Fibroblast of mammary gland (primary cell): ENCODE measurements around the gene ATP6V1F.

Experiments used
- DNase-seq: peaks from one replicate; pipeline ENCODE4 v3.0.0-alpha.2; 2010; ENCODE audit warnings: low read depth
- H3K4me3 ChIP-seq: 2 replicates; pipeline ENCODE4 v1.5.1; 2011; ENCODE audit warnings: low read depth, mild to moderate bottlenecking, low read length, moderate library complexity; ENCODE audit not compliant: control insufficient read depth
- TF ChIP-seq, protein P1 (sequence below): conservative IDR thresholded peaks from 2 replicates; pipeline ENCODE4 v1.5.1; 2011; ENCODE audit warnings: low read depth, low read length, inconsistent platforms; ENCODE audit not compliant: control insufficient read depth, insufficient read depth

ATP6V1F gene

GRCh38 chr7:128831178-128831993 is 31.3 kb upstream of the ATP6V1F start:
- DNase-seq, result peak; percentile 50
- H3K4me3 ChIP-seq, result peak overlapping the region; percentile 80
- TF ChIP-seq, protein P1, sequence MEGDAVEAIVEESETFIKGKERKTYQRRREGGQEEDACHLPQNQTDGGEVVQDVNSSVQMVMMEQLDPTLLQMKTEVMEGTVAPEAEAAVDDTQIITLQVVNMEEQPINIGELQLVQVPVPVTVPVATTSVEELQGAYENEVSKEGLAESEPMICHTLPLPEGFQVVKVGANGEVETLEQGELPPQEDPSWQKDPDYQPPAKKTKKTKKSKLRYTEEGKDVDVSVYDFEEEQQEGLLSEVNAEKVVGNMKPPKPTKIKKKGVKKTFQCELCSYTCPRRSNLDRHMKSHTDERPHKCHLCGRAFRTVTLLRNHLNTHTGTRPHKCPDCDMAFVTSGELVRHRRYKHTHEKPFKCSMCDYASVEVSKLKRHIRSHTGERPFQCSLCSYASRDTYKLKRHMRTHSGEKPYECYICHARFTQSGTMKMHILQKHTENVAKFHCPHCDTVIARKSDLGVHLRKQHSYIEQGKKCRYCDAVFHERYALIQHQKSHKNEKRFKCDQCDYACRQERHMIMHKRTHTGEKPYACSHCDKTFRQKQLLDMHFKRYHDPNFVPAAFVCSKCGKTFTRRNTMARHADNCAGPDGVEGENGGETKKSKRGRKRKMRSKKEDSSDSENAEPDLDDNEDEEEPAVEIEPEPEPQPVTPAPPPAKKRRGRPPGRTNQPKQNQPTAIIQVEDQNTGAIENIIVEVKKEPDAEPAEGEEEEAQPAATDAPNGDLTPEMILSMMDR, result no peak

- DNase-seq, result peak; percentile 51
- peak overlapping the region; percentile 80 for H3K4me3 ChIP-seq
- TF ChIP-seq, protein P1, result no peak
These were observed 30.4 kb upstream of the ATP6V1F start for GRCh38 chr7:128831994-128832879.

GRCh38 chr7:128832880-128833147 is 29.8 kb upstream of the ATP6V1F start:
- peak overlapping the region; percentile 80 for H3K4me3 ChIP-seq
- TF ChIP-seq, protein P1, result no peak
- no peak for DNase-seq

GRCh38 chr7:128833148-128833945 is 29.3 kb upstream of the ATP6V1F start:
- TF ChIP-seq, protein P1, result no peak
- H3K4me3 ChIP-seq, result peak overlapping the region; percentile 80
- peak; percentile 92 for DNase-seq

DNA sequence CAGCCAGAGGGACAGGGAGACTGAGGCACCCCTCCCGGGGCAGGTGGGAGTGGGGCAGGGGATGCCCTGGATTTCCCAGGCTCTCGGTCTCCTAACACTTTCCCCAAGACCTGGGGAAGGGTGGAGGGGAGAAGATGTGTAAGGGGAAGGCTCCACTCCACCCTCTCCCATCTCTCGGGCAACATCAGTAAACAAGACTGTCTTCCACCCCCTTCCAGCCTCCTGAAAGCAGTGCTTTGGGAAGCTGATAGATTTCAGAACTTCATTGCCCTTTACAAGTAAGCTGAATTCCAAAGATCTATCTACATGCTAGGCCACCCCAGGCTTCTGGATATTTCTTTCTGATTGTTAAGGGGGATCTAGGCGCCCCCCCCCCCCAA is 28.7 kb upstream of the ATP6V1F start:
- peak; percentile 55 for DNase-seq
- peak overlapping the region; percentile 9 for H3K4me3 ChIP-seq
- TF ChIP-seq, protein P1, result no peak

DNA sequence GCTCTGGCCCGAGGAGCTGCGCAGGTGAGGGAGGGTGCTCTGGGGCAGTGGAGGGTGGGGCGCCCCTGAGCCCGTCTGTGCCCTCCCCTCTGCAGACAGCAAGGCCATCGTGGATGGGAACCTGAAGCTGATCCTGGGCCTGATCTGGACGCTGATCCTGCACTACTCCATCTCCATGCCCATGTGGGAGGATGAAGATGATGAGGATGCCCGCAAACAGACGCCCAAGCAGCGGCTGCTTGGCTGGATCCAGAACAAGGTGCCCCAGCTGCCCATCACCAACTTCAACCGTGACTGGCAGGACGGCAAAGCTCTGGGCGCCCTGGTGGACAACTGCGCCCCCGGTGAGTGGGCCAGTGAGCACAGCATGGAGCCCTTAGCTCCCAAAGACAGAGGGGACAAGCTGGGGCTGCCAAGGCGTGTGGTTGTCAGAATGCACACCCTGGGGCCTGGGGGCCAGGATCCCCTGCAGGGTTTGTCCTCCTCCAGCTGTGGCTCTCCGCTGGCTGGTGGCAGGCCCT is 27.4 kb upstream of the ATP6V1F start:
- H3K4me3 ChIP-seq, result no peak overlapping the region
- TF ChIP-seq, protein P1, result no peak
- DNase-seq, result no peak
